A549 treated with RU486 at 1 μM for 4 hours (cell line): ENCODE measurements around the gene RBM3. TPM values are rescaled to one million over a fixed set of nuclear protein-coding genes. Genes with fewer than 3 reads are reported as not detected.

Experiments used
- total RNA-seq: library from RNA; stranded (reverse); fragments of 200-300 nt; extraction: Qiagen RNA extraction; gene quantifications from 5 replicates; pipeline ENCODE4 v1.2.3, GENCODE V29; 2022; ENCODE audit warnings: low read depth

Gene RBM3
- total RNA-seq, result 305 to 526 TPM (median 363 TPM) in 5 replicates

DNA sequence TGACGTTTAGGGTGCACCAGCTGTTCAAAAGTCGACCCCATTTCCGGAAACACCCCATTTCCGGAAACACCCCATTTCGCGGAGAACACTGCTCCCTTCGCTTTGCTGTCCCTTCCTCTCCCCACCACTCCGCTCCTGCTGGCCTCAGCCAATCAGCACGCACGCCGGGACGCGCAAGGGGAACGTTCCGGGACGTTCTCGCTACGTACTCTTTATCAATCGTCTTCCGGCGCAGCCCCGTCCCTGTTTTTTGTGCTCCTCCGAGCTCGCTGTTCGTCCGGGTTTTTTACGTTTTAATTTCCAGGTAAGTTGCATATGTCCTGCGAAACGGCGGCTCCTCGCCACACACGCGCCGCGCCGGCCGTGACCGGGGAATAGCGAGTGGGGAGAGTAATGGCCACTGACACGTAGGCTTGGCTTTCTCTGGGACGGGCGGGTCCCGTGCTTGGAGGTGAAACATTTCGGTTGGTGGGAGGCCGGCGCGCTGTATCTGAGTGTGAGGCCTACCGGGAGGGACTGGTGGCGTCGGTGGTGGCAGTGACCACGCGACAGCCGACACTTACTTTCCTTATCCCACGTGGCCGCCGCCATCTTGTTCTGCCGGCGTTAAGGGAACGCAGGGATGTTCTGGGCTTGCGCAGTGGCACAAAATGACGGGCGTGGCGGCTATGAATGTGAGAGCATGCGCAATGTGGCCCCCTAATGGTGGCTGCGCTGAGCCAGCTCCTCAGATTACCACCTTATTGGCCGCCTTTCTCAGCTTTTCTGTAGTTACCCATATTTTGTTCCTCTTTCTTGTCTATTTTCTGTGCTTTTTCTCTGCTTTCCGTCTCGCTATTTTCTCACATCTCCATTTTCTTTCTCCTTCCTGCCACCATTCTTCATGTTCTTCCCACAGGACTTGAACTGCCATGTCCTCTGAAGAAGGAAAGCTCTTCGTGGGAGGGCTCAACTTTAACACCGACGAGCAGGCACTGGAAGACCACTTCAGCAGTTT is at the start of gene RBM3:
TSS of gene RBM3 (plus strand) at position 215 of the 997 bp plus-strand sequence. CDS start at position 912, 697 bp downstream.

GRCh38 chrX:48539345-48540027 is 34.8 kb upstream of the RBM3 start, which contains the start of gene TBC1D25:
Gene TBC1D25 (plus strand): TSS chrX:48539714. CDS start chrX:48539798, 84 bp downstream.

DNA sequence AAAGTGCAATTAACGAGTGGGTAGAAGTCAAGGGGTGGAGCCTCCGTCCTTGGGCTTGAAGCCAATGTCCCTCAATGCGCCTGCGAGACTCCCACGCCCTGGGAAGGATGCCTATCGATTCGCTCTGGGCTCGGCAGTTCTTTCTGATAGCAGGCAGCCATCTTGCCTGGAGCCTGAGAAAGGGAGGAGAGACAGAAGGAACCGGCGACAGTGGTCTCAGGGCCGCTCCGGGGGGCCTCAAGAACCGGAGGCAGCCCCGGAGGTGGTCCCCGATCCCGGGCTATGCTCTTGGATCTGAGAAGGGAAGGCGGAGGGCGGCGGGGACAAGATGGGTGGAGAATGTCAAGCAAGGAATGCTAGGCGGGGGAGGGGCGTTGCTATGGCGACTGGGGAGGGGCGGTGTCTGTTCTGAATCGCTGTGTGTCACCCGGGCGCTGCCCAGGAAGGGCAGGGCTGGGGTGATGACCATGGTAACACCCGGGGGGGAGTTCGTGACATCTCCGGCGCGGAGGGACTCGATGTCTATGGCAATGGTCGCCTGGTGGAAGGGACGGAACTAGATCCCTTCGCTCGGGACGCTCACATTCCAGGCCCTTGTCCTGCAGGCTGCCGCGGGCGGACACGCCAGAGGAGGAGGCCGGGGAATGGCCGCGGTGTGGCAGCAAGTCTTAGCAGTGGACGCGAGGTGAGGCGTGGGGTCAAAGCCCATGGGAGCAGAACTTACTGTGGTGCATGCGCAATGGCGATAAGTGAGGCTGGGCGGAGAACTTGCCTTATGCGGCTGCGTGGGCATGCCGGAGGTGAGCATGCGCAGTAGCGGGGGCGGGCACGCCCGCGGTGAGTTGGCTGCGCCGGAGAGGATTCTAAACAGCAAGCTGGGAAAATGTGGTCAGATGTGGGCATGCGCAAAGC is 23.3 kb downstream of the RBM3 start, which contains the start of gene WDR13:
TSS of gene WDR13 (plus strand) at position 140 of the 912 bp plus-strand sequence. CDS start at position 645, 505 bp downstream.

Other genes starting within 250 kb of the RBM3 start
- not detected in 5 replicates for gene SSX3, start 217.8 kb upstream of the RBM3 start, total RNA-seq
- not detected in 5 replicates for gene SSX4, start 190.9 kb upstream of the RBM3 start, total RNA-seq
- not detected in 5 replicates for gene SSX4B, start 162.5 kb upstream of the RBM3 start, total RNA-seq
- 0.10 to 0.79 TPM (median 0.25 TPM) in 4 of 5 replicates, not detected in the other for gene SLC38A5, start 104.2 kb upstream of the RBM3 start, total RNA-seq
- 65.7 to 71.0 TPM (median 67.6 TPM) in 5 replicates for gene FTSJ1, start 98.3 kb upstream of the RBM3 start, total RNA-seq
- gene PORCN, start 65.5 kb upstream of the RBM3 start, total RNA-seq, result 13.8 to 17.4 TPM (median 15.7 TPM) in 5 replicates
- gene EBP, start 52.7 kb upstream of the RBM3 start, total RNA-seq, result 111 to 157 TPM (median 145 TPM) in 5 replicates
- gene TBC1D25, start 34.8 kb upstream of the RBM3 start, total RNA-seq, result 9.3 to 11.1 TPM (median 10.6 TPM) in 5 replicates
- 49.7 to 77.7 TPM (median 74.4 TPM) in 5 replicates for gene WDR13, start 23.0 kb downstream of the RBM3 start, total RNA-seq
- gene WAS, start 109.3 kb downstream of the RBM3 start, total RNA-seq, result 0.20 to 0.54 TPM (median 0.32 TPM) in 4 of 5 replicates, not detected in the other
- gene SUV39H1, start 122.2 kb downstream of the RBM3 start, total RNA-seq, result 16.8 to 22.3 TPM (median 22.0 TPM) in 5 replicates
- not detected in 5 replicates for gene GLOD5, start 187.3 kb downstream of the RBM3 start, total RNA-seq
- gene GATA1, start 212.1 kb downstream of the RBM3 start, total RNA-seq, result not detected in 5 replicates
- gene HDAC6, start 227.6 kb downstream of the RBM3 start, total RNA-seq, result 26.4 to 30.9 TPM (median 28.9 TPM) in 5 replicates